GM18508 (cell line): ENCODE data around the gene CFAP77.

Experiments
- ATAC-seq: cut with Tn5 transposase; IDR thresholded peaks from one replicate; pipeline ENCODE4 v1.9.1; 2021; ENCODE audit warnings: moderate number of reproducible peaks; ENCODE audit not compliant: insufficient read depth, unreplicated experiment

CFAP77 gene

DNA sequence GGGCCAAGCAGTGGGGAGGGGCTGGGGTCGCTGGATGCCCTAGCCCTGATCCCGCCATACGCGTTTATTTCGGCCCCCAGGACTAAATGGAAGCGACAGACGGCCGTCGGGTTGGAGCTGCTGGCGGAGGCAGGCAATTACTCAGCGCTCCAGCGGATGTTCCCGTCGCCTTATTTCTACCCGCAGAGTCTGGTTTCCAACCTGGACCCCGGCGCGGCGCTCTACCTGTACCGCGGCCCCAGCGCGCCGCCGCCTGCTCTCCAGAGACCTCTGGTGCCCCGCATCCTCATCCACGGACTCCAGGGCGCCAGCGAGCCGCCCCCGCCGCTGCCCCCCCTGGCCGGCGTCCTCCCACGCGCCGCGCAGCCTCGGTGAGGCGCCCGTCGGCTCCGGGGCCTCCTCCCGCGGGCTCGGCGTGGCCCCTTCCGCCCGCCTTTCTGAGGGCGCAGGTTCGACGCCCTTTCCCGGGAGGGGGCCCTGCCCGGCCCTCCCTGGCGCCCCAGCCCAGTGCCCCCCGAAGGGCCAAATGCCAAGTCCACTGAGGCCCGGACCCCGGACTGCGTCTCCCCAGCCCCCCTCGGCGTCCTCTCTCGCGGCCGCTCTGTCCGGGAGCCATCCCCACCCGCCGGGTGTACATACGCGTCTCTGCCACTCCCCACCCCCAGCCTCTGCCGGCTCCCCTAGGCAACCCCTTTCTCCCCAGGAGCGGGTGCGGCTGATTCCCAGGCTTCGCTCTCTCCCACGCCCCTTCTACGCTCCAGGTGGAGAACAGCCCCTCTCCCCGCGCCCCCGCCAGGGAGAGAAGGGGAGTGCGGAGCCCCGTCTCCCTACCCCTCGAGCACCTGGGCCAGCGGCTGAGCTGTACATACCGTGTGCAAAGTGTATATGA is 179.4 kb downstream of the CFAP77 start:
- ATAC-seq = no peak

DNA sequence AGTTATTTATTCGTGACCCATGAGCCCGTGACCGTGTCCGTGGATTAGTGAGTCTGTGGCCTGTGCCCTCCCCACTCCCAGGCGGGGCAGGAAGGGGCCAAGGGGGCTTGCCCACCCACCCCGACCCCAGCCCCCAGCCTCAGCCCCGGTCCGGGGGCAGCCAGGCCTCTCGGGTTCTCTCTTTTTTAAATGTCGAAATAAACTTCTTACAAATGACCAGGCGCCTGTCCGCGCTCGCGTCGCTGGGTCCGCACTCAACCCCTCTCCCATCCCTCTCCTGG is 180.0 kb downstream of the CFAP77 start:
- no peak for ATAC-seq

DNA sequence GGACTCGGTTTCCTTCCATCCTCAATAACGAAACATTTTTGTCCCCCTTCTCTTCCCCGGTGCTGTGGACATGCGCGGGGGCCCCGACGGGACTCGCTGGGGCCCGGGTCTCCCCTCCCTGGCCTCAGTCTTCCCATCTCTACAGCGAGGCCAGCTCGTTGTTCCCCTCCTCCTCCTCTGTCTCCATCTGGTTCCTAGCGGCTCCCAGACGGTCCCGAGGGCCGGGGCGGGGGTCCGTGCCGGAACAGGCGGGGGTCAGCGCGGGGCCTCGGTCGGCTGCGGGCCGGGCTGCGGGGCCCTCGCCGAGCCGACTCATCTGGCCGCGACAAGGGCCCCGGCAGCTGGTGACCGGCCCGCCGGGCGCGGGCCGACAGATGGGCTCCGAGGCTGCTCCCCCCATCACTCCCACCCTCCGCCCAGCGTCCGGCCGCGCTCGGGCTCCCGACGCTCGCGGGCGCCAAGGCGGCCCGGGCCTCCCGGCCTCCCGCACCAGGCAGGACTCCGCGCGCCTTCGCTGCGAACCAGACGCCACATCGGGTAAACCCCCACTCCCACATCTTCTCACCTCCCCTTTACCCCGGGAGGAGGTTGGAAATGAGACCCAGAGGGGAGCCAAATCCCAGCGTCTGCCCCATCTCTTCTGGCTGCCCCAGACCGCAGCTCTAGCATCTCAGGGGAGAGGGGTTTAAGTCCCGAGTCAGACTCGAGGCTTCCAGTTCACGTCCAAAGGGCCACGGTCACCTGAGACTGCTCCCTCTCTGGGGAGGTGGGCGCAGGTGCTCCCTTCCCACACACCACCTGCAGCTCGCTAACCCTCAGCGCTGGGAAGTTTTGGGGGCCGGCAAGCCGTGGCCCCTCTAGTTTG is 180.5 kb downstream of the CFAP77 start:
- ATAC-seq = no peak

DNA sequence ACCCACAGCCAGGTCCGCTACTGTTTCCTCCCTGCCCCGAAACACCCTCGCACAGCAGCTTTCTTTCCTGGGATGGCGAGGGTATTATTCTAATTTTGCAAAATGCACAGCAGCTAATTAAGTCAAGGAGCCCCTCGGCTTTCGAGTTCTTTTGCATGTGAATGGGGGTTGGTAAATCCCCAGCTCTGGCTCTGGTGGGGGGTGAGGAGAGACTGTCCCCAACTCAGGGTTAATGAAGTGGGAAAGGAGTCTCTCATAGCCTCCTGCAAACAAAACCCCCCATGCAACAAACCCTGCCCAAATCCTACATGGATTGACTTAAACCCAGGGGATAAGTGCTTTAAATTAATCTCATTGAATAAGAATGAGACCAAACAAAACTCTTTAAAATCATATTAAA is 181.2 kb downstream of the CFAP77 start:
- ATAC-seq = no peak

DNA sequence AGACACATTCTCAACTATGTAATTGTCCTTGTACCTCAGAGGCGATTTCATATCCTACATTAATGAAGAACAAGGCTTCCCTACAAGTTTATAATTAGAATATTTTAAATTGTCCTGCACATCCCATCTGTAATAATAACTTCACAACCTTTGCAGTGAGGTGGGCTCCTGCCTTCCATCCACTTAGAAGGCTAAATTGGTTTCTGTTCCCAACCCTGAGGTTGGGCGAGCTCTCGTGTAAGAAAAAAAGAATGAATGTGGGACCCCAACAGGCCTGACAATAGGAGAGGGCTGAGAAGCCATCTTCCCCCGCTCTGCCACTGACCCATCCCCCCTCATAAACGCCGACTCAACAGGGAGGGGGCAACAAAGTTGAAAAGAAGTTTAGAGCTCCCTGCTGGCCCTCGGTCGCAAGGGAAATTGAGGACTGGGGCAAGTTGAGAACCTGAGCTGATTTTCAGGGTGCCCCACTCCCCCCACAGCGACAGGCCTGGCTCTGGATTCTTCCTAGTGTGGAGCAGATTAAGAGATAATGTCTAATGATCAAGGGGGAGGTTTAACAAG is 181.8 kb downstream of the CFAP77 start:
- no peak for ATAC-seq

DNA sequence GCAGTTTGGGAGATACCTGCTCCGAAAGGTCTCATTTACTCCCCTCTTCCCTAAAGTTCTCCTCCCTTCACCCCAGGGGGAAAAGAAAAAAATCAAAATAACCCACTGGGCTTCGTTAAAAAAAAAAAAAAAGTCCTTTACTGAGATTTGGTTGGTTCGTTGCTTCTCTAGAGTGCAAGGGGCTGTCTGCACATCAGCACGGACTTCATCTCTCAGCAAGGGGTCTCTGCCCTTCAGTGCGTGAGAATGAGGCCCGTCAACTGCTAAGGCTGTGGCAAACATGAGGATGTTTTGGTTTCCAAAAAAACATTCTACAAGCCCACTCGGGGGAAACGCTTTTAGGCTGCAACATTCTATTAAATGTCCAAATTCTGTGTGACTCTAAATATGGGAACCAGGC is 182.4 kb downstream of the CFAP77 start:
- ATAC-seq = no peak

DNA sequence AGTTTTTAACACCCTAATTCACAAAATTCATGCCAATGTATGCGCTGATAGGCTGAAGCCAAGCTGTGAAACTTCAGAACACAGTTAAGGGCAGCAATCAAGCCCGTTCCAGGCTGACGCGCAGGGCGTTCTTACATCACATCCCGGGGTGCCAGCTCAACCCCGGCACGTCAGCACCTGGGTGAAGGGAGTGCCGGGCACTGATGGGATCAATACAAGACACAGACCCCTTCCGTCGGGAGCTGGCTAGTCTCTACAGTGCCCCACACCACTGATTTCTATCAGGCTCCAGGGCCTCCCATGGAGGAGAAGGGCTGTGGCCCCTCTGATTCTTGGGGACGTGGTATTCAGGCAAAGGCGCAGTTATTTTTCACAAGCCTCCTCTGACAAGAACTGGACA is 184.4 kb downstream of the CFAP77 start:
- ATAC-seq = no peak

DNA sequence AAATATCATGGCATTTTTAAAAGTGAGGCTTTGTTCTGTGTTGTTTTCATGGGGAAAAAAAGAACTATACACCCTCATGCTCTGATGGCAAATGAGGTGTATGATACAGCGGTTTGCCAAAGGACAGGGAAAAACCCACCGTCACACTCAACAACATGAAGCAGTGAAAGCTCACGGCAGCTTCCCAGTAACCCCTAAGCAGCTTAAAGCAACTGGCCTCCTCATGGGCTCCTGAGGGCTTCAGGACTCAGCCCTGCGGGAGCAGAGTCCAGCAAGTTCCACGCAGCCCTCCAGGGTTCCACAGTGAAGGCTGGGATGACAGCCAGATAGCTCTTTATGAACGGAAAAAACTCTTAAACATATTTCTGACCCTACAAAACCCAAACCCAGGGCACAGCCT is 185.3 kb downstream of the CFAP77 start:
- no peak for ATAC-seq

DNA sequence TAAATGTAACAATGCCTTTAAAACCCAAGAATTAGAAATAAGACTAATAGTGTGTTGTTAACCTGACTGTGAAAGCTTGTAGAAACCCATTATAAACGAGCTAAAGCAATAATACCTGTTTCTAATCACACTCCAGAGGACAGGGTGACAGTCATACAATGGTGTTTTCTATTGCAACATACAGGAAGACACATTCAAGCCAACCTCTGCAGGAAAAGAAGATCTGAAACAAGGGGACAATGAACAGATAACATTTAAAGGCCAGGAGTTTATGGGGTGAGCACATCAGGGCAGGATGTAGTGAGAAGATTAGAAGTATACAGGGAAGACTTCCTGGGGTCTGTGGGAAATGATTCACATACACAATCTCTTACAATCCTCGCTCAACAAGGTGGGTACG is 186.2 kb downstream of the CFAP77 start:
- ATAC-seq = no peak

DNA sequence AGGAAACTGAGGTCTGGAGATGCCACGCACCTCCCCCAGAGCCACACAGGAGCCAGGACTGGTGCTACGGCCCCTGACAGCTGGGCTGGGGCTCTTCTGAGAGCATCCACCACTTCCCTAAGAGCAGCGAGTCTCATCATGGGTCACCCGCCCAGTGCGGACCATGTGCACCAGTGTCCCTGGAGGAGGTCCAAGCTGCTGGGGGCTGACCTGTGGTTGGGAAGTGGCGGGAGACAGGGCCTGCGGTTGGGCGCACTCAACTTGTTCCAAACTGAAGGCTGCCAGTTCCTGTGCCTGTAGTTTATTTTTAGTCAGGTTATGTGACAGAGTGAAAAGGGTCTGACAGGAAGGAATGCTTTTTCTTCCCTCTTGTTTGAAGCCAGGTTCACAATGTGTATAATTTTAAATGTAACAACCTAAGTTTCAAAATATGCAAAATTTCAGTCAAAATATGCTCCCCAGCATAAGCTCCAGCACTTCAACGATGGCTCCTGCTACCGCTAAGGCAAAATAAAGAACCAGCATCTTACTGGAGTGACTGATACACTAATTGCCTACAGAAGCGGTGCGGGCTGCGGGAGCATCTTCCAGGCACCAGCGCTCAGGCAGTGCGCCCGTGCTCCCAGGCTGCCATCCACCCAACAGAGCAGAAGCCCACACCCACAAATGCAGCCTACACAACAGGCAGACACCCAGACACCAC is 187.2 kb downstream of the CFAP77 start:
- ATAC-seq = no peak

DNA sequence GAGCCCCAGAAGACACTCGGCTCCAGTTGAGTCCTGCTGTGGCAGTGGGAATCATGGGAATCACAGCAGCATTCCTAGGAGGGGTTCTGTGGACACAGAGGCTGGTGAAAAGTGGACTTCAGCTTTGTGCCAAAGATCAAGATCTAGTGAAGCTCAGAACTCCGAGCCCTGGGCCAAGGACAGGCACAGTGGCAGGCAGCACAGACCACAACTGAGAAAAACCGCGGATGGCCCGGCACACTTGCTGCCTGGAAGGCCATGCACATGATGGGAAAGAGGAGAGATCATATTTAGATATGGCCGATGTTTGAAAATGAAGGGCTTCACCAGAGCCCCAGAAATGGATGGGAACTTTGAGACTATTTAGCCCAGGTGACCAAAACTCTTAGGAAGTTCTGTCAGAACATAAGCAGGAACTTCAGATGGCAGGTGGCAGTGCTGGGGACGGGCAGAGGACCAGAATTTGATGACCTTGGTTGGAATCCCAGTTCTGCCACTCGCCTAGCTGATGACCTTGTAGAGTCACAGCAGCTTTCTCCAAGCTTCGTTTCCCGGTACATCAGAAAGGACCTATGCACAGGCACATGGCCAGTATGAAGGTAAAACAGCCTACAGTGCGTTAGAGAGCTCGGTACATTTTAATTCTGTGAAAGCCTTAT is 190.4 kb downstream of the CFAP77 start:
- no peak for ATAC-seq

DNA sequence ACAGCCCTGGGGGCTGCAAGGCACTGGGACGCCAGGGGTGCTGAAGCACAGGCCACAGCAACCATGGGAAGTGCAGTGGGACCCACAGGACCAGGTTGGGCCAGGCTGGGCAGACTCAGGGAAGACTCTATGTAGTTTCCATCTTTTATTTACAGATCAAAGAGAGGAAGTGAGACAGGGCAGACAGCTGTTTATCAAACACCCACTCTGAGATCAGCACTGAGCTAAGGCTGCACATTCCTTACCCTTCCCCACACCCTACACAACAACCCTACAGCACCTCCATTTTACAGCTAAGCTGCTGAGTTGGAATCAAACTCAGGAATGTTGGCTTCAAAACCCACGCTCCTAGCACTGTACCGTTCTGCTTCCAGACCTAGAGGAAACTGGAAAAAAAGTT is 192.2 kb downstream of the CFAP77 start:
- no peak for ATAC-seq

DNA sequence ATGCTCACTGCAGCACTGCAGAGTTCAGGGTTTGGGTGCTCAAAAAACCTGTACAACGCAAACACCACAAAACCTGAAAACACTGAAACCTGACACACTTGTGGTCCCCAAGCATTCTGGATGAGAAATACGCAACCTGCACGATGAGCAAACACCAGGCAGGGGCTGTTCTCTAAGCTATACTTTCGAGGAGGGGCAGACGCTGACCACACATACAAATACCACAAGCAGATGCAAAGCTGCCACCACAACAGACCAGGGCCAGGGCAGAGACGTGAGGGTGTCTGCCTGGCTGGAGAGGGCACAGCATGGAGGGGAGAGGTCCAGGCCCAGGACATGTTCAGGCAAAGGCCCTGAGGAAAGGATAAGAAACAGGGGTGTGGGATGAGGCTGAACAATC is 195.4 kb downstream of the CFAP77 start:
- ATAC-seq = no peak

DNA sequence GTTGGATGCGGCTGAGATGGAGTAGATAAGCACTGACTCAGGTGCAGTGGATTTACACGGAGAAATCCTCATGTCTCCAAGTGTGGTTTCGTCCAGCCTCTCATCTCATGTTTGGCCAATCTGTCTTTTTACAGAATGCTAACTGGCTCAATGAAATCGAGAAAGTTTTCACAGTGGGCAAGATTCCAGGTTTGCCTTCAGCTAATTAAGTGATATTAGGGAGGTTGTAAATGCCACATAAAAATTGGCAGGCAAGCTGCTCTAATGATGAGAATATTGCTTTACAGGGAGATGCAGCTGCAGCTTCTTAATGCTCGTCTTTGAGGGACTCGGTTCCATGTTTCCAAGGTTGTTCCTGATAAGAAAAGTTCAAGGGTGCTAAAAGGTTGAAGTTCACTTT is 196.1 kb downstream of the CFAP77 start:
- no peak for ATAC-seq

DNA sequence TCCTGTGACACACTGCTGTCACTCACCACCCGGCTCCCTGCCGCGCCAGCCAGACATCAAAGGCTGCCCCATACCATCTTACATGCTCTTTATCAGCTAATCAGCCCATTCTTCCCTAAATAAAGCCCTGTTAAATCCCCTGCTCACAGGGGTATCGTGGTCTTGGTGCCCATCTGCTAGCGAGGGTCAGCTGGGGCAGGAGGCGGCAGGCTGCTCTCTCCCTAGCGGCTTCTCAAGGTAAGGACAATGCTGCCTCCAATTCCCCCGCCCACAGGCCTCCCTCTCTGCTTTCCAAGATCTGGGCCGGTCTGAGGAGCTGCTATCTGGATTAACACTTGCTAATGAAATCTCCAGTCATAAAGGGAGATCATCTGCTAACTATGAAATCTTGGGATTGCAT is 199.2 kb downstream of the CFAP77 start:
- no peak for ATAC-seq

DNA sequence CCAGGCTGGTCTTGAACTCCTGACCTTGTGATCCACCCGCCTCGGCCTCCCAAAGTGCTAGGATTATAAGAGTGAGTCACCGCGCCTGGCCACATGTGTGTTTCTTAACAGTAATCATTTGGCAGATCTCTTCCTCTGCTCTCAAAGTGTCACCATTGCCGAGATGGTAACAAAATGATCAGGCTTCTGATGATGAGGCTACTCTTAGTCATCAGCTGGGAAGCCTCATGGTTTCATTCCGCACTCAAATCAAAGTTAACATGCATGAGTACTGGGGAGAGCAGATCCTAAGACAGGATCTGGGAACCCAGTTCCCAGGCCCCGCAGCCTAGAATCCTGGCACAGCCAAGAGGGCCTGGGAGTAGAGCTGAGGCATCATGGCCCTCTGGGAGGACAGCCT is 199.8 kb downstream of the CFAP77 start:
- ATAC-seq = no peak

DNA sequence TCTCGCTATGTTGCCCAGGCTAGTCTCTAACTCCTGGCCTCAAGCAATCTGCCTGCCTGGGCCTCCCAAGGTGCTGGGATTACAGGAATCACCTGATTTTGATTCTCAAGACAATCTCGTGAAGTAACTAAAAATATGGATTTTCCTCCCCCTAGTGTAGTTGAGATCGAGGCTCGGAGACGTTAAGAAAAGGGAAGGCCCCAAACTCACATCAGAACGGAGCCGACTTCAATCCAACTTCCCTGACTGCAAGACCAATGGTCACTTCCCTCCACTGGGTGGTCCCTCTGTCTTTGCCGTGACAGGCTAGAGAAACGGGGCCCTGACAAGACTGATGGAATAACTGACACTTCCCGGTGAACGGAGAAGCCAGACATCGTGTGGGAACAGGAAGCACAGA is 200.7 kb downstream of the CFAP77 start:
- no peak for ATAC-seq

DNA sequence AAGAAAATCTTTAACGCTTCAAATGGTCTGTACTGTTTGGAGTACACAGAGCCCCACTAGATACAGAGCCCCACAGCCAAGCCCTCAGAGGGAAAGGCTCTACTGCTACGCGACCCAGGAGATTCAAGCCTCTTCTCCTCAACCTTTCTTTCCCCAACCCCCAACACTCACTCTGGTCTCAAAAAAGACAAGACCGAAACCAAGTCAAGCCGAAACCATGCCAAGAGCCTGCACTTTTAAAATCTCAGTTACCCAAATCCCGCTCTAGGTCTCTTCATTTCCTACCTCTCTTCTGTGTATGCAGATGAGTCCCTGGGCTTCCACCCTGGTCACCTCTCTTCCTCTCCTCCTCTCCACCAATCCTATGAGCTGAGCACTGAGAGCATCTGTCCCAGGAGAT is 204.3 kb downstream of the CFAP77 start:
- ATAC-seq = no peak

DNA sequence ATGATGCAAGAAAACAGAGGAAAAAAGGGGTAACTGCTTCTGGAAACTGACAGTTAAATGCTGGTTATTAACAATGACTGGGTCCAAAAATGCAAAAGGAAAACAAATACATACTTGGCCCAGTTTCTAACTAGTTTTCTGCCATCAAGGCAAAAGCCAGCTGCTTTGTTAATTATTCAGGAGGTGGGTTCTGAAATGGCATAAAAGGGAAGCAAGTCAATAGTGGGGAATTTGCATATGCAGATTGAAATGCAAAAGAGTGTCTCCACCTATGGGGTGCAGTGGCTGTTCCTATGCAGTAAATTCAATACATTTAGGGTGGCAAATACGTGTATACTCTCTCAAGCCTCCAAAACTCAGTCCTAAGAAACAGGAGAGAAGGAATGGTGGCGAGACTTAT is 205.8 kb downstream of the CFAP77 start:
- no peak for ATAC-seq

DNA sequence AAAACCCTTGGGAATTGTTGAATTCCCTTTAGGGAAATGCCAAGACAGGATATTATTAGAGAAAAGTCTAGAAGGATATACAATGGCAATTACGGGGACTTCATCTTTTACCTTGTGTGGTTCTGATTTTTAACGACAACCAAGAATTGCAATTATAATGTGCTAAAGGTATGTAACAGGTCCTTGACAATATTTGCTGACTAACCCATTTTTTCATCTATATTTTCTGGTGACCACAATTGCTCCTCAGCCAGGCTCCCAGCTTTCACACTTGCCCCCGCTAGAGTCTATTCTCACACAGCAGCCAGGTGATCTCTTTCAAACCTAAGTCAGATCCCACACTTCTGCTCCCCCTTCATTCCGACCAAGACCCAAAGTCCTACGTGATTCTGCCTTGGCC is 206.7 kb downstream of the CFAP77 start:
- ATAC-seq = no peak
